SIG-M5 (cell line): ENCODE results near the gene RABGAP1L.
"Not testable (repeated sequence)": the region's sequence is repeated elsewhere in the genome, so short reads cannot be mapped to it uniquely, and the experiment has no call there.

ENCODE experiments used
- DNase-seq: peaks from one replicate; lab custom pipeline; 2025; lab: John Stamatoyannopoulos, UW

RABGAP1L gene

GRCh38 chr1:174812656-174813055 lies 653.3 kb downstream of the RABGAP1L start:
- no peak for DNase-seq

GRCh38 chr1:174815036-174815435 lies 655.7 kb downstream of the RABGAP1L start:
- no peak for DNase-seq

- DNase-seq, result no peak
These were observed 656.2 kb downstream of the RABGAP1L start for GRCh38 chr1:174815474-174815908.

DNA sequence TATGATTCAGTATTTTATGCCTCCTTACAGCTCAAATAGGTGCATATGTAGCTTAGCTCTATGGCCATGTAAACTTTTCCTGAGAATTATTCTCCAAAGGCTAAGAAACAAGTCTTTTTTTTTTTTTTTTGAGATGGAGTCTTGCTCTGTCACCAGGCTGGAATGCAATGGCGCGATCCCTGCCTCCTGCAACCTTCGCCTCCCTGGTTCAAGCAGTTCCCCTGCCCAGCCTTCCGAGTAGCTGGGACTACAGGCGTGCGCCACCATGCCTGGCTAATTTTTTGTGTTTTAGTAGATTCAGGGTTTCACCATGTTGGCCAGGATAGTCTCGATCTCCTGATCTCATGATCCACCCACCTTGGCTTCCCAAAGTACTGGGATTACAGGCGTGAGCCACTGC lies 657.3 kb downstream of the RABGAP1L start:
- not testable (repeated sequence) for DNase-seq

DNA sequence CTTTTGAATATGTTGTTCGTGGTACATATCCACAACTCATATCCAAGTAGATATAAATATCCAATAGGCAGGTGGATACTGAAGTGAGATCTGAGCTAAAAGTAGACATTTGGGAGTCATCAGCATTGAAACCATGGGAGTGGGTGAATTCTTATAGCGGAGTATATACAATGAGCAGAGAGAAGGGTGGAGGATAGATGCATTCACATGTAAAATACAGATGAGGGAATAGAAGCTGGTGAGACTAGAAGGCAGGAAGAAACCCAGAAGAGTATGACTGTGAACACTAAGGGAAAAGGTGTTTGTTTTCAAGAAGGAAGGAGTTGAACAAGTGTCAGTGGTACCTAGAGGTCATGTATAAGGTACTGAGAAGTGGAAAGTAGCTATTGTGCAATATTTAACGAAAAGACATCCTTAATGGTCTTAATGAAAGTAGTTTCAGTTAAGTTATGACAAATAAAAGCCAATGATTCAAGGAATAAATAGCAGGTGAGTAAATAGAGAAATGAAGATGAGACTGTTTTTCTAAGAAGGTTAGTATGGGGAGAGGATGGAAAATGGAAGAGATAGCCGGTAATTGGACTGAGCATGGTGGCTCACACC lies 658.8 kb downstream of the RABGAP1L start:
- no peak for DNase-seq

- no peak for DNase-seq
These were observed 659.6 kb downstream of the RABGAP1L start for GRCh38 chr1:174818951-174819350.

DNA sequence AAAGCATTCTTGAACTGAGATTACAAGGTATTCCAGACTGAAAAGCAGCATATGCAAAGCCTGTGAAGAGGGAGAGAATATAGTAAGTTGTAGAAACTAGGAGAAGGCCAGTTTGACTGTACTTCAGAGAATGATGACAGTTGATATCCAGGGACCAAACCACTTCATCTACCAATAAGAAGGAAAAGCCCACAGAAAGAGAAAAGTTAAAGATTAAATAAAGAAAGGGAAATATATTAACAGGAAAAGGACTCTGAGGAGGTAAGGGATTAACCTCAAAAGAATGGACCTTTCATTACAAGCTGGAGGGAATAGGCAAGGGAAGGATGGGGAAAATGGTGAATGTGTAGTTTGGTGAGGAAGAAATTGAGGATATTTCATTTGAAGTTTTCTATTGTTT lies 660.3 kb downstream of the RABGAP1L start:
- no peak for DNase-seq

GRCh38 chr1:174825127-174825526 lies 665.8 kb downstream of the RABGAP1L start:
- no peak for DNase-seq

DNA sequence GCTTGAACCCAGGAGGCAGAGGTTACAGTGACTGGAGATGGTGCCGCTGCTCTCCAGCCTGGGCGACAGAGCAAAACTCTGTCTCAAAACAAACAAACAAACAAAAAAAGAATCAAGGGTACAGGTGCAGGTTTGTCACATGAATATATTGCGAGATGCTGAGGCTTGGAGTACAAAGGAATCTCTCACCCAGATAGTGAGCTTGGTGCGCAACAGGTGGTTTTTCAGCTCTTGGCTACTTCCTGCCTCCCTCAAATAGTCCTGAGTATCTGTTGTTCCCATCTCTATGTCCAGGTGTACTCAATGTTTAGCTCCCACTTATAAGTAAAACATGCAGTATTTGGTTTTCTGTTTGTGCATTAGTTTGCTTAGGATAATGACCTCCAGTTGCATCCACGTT lies 666.5 kb downstream of the RABGAP1L start:
- no peak for DNase-seq

DNA sequence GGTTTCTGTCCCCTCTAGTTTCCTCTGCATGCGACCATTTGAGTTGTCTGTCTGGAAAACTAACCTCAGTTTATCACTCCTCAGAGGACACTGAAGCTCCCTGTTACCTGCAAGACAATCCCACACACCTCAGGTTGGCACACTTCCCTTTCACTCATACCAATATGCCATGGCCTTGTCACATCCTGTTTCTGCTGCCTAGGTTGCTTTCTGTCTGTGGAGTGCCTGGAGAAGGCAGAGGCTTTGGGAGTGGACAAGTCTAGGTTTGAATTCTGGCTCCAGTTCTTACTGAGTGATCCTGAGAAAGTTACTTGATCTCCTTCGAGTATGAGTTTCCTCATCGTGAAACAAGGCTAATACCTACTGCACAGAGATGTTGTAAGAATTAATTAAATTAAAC lies 668.9 kb downstream of the RABGAP1L start:
- no peak for DNase-seq

DNA sequence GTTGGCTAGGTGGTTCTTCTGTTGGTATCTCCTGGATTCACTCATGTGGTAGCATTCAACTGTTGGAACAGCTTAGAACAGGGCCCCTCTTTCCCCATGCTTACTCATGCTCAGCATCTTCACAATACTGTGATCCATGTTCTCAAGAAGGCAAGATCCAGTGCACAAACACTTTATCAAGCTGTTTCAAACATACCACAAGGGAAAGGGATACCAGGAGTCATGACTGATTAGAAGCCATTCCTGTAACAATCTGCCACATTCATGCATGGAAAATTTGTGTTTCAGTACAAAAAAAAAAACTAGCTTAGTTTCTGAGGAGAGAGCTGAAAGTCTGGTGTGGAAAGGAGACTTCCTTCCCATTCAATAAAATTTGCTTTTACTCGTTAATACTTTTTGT lies 670.7 kb downstream of the RABGAP1L start:
- DNase-seq, result no peak

DNA sequence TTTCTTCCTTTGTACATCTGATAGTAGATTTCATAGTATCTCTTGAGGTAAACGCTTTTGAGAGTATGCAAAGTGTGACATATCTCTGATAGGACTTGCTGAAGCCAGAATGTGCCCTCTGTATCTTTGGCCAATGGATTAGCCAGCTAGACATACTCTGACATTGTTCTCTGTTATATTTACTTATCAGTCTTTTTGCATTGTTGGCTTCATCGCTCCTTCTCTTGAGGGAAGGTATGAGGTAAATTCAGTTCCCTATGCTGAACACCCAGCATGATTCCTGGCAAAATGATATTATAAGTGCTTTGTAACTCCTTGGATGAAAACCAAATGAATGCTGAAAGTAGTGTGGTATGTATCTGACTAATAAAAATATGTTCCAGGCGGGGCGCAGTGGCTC lies 677.2 kb downstream of the RABGAP1L start:
- no peak for DNase-seq

GRCh38 chr1:174837386-174837785 lies 678.1 kb downstream of the RABGAP1L start:
- no peak for DNase-seq

- DNase-seq, result no peak
These were observed 679.9 kb downstream of the RABGAP1L start for GRCh38 chr1:174839211-174839610.

DNA sequence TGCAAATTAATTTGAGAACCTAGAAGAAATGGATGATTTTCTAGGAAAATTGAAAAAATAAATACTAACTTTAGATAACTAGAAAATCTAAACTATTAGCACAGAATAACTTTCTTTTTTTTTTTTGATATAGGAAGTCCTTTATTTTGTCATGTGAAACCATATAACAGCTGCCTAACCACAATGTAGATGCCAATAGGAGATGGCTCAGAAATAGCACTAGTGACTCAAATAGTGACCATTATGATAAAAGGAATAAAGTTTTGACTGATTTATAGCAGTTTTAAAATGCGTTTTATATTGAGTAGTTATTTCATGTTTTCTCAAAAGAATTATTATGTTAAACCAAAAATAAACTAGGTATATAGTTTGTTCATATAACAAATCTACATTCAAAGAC lies 682.4 kb downstream of the RABGAP1L start:
- DNase-seq, result no peak

GRCh38 chr1:174848593-174849560 lies 689.6 kb downstream of the RABGAP1L start:
- DNase-seq, result not testable (repeated sequence)

DNA sequence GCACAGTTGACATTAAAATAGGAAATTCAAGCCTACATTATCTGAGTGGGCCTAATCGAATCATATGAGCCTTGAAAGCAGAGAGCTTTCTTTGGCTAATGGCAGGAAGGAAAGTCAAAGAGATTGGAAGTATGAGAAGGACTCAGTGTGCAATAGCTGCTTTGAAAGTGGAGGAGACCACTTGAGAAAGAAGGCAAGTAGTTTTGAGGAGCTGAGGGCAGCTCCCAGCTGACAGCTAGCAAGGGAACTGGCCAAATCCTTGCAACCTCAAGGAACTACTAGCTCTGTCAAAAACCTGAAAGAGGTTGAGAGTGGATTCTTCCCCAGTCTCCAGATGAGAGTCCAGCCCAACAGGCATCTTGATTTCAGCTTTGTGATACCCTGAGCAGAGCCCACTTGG lies 691.4 kb downstream of the RABGAP1L start:
- no peak for DNase-seq

DNA sequence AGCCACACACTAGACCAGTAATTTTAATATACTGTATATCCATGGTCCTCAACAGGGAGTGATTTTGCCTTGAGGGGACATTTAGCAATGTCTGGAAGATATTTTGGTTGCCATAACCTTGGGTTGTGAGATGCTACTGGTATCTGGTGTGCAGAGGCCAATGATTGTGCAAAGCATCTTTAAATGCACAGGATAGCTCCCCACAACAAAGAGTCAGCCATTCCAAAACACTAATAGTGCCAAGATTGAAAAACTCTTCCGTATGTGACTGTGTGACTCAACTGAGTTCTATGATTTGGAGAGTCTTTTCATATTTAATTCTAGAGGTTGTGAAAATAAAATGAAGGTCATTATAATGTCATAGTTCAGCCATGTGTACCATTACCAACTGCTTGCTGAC lies 699.0 kb downstream of the RABGAP1L start:
- DNase-seq, result no peak

DNA sequence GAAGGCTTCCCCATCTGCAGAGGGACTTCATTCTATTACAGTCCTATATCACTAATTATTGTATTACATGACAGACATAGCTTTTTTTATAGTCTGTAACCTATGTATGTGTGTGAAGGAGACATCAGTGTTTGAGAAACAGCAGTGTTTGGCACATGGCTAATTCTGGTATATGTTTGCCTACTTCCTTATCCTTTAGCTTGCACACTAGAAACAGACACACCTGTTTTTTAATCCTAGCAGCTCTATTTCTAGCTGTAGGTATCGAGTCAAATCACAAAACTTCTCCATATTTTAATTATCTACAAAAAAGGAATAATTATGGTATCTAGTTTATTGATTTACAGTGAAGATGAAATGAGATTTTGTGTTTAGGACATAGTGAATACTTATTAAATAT lies 711.0 kb downstream of the RABGAP1L start:
- no peak for DNase-seq

DNA sequence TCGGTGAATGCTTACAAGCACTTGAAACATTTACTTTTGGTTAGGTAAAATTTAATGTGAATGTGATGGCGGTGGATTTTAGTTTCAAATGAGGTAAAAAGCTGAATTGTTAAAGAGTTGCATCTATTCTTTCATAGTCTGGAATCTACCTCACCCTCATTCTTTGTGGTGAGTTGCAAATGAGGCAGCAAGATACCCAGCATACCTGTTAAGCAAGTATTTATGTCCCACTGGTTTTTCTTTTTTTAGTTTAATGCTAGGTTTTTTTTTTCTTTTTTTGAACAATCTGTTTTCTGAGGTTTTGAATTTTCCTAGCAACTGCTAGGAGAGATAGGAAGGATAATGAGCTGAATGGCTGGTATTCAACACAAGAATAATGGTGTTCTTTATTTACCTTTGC lies 712.6 kb downstream of the RABGAP1L start:
- DNase-seq, result no peak

DNA sequence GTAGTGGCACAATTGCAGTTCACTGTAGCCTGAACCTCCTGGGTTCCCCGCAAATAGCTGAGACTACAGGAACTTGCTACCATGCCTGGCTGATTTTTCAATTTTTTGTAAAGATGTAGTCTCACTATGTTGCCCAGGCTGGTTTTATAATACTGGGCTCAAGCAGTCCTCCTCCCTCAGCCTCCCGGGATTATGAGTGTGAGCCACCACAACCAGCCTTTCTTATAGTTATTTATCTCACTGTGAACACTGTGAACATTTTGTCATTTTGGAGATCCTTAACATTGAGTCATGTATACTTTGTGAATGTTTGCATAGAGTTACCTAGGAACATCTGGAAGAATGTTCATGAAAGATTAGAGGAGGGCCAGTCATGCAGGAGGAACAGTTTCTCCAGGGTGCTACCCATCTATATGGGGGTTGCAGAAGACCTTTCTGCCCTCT lies 713.3 kb downstream of the RABGAP1L start:
- no peak for DNase-seq

GRCh38 chr1:174874331-174875053 lies 715.2 kb downstream of the RABGAP1L start:
- DNase-seq, result no peak

DNA sequence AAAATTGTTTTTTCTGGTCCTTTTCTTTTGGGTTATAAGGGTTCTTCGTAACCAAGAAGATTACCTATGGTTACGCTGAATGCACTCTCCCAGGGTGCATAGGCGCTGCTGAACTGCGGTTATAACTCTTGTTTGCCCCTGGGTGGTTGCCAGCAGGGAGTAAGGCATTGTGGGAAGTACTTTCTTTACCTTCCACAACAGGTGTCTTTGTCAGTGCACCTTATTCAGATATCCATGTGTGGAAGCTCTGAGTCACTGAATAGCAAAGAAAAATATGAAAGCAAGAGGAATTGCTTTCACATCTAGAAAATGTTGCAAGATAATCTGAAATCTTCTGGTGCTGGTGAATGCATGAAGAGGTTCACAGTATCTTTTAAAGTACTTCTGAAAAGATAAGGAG lies 716.0 kb downstream of the RABGAP1L start:
- no peak for DNase-seq
